ENCODE data around the gene CNTNAP3B.
"Not testable (repeated sequence)": the region's sequence is repeated elsewhere in the genome, so short reads cannot be mapped to it uniquely, and the experiment has no call there.

The CNTNAP3B gene

GRCh38 chr9:41935727-41936126, 193.5 kb downstream of the CNTNAP3B start:
- H3K27me3 Mint-ChIP-seq; H3K4me3 Mint-ChIP-seq; H3K27ac Mint-ChIP-seq (ENCODE audit: low read depth); H3K36me3 Mint-ChIP-seq (ENCODE audit: insufficient read depth); DNase-seq (ENCODE audit: low spot score in 2 of 2); H3K9me3 Mint-ChIP-seq; ATAC-seq (replicated peaks; ENCODE audit: extremely low read depth, poor library complexity, severe bottlenecking); H3K4me1 Mint-ChIP-seq: not testable (repeated sequence)

- H3K27me3 Mint-ChIP-seq; H3K9me3 Mint-ChIP-seq; ATAC-seq (replicated peaks; ENCODE audit: extremely low read depth, poor library complexity, severe bottlenecking); H3K27ac Mint-ChIP-seq (ENCODE audit: low read depth); H3K4me3 Mint-ChIP-seq; H3K4me1 Mint-ChIP-seq; DNase-seq (ENCODE audit: low spot score in 2 of 2); H3K36me3 Mint-ChIP-seq (ENCODE audit: insufficient read depth): not testable (repeated sequence)
Measured at GRCh38 chr9:41929172-41929571, 200.1 kb downstream of the CNTNAP3B start.

- not testable (repeated sequence) for H3K27me3 Mint-ChIP-seq; H3K27ac Mint-ChIP-seq (ENCODE audit: low read depth); DNase-seq (ENCODE audit: low spot score in 2 of 2); H3K4me3 Mint-ChIP-seq; H3K9me3 Mint-ChIP-seq; H3K36me3 Mint-ChIP-seq (ENCODE audit: insufficient read depth); ATAC-seq (replicated peaks; ENCODE audit: extremely low read depth, poor library complexity, severe bottlenecking); H3K4me1 Mint-ChIP-seq
Measured at GRCh38 chr9:41917374-41917773, 211.9 kb downstream of the CNTNAP3B start.

- H3K4me3 Mint-ChIP-seq; H3K36me3 Mint-ChIP-seq (ENCODE audit: insufficient read depth); H3K27ac Mint-ChIP-seq (ENCODE audit: low read depth); H3K9me3 Mint-ChIP-seq; DNase-seq (ENCODE audit: low spot score in 2 of 2); H3K4me1 Mint-ChIP-seq; ATAC-seq (replicated peaks; ENCODE audit: extremely low read depth, poor library complexity, severe bottlenecking); H3K27me3 Mint-ChIP-seq: not testable (repeated sequence)
Measured at GRCh38 chr9:41905488-41905887, 223.7 kb downstream of the CNTNAP3B start.

DNA sequence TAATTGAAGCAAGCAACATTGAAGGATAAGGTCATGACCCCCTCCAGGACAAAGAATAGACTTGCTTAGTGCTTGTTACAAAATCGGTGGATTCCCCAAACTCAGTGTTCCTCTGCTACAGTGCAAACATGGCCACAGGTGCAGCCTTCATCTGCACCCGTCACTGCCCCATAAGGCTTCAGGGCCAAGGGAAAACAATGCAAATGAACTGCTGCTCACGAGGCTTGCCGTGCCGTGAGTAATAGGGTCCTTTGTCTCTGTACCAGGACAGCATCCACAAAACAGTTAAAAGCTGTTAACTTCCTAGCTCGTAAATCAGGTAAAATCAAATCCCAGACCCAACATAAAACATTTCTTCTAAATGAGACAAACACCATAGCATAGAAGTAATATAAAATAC, 226.5 kb downstream of the CNTNAP3B start:
- not testable (repeated sequence) for H3K4me1 Mint-ChIP-seq; DNase-seq (ENCODE audit: low spot score in 2 of 2); H3K27me3 Mint-ChIP-seq; H3K36me3 Mint-ChIP-seq (ENCODE audit: insufficient read depth); H3K9me3 Mint-ChIP-seq; H3K4me3 Mint-ChIP-seq; H3K27ac Mint-ChIP-seq (ENCODE audit: low read depth); ATAC-seq (replicated peaks; ENCODE audit: extremely low read depth, poor library complexity, severe bottlenecking)

DNA sequence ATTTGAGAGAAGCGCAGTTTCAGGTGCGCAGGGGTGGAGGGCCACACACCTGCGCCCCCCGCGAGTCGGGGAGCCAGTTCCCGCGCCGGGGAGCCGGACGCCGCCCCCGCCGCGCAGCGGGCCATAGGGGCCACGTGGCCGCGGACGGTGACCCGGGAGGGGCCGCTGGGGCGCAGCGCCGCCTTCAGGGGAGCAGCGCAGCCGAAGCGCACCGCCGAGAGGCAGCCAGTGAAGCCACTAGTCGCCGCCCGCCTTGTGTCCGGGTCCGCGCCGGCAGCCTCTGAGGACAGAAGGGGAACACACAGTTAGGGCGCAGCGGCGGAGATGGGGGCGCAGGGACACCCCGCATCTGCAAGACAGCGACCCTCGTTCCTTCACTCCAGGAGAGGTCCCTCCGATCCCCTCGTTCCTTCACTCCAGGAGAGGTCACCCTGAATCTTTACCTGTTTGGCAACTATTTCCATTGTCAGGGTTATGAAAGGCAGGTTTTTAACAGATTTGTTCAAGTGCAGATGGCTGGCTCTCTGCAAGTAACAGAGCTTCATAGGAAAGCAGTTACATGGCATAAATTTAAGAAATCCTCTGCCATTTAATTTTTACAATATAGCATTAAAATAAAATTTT, 230.4 kb downstream of the CNTNAP3B start:
- not testable (repeated sequence) for DNase-seq (ENCODE audit: low spot score in 2 of 2); ATAC-seq (replicated peaks; ENCODE audit: extremely low read depth, poor library complexity, severe bottlenecking); H3K36me3 Mint-ChIP-seq (ENCODE audit: insufficient read depth)

DNA sequence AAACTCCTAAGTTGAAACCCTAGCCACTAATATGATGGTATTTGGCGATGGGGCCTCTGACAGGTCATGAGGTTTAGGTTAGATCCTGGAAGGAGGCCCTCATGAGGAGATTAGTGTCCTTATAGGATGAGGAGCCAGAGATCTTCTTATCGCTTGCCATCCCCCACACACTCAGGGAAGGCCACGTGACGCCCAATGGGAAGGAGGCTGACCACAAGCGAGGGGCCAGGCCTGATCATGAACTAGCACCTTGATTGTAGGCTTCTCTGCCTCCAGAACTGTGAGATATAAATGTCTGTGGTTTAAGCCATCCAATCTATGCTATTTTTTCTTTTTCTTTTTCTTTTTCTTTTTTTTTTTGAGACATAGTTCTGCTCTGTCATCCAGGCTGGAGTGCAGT, 254.7 kb downstream of the CNTNAP3B start:
- not testable (repeated sequence) for H3K27ac Mint-ChIP-seq (ENCODE audit: low read depth); H3K27me3 Mint-ChIP-seq; H3K4me1 Mint-ChIP-seq; H3K36me3 Mint-ChIP-seq (ENCODE audit: insufficient read depth); H3K9me3 Mint-ChIP-seq; ATAC-seq (replicated peaks; ENCODE audit: extremely low read depth, poor library complexity, severe bottlenecking); H3K4me3 Mint-ChIP-seq; DNase-seq (ENCODE audit: low spot score in 2 of 2)

More for the DNA sequence above, 230.4 kb downstream of the CNTNAP3B start:
- H3K4me1 Mint-ChIP-seq; H3K27me3 Mint-ChIP-seq; H3K9me3 Mint-ChIP-seq; H3K4me3 Mint-ChIP-seq; H3K27ac Mint-ChIP-seq (ENCODE audit: low read depth): not testable (repeated sequence)

GRCh38 chr9:41855422-41855821, 273.8 kb downstream of the CNTNAP3B start:
- DNase-seq (ENCODE audit: low spot score in 2 of 2); H3K4me1 Mint-ChIP-seq; H3K36me3 Mint-ChIP-seq (ENCODE audit: insufficient read depth); H3K27ac Mint-ChIP-seq (ENCODE audit: low read depth); ATAC-seq (replicated peaks; ENCODE audit: extremely low read depth, poor library complexity, severe bottlenecking); H3K27me3 Mint-ChIP-seq; H3K4me3 Mint-ChIP-seq; H3K9me3 Mint-ChIP-seq: not testable (repeated sequence)

GRCh38 chr9:41851848-41852740, 277.1 kb downstream of the CNTNAP3B start:
- not testable (repeated sequence) for DNase-seq (ENCODE audit: low spot score in 2 of 2); H3K27me3 Mint-ChIP-seq; H3K4me3 Mint-ChIP-seq; H3K27ac Mint-ChIP-seq (ENCODE audit: low read depth); H3K9me3 Mint-ChIP-seq; ATAC-seq (replicated peaks; ENCODE audit: extremely low read depth, poor library complexity, severe bottlenecking); H3K36me3 Mint-ChIP-seq (ENCODE audit: insufficient read depth); H3K4me1 Mint-ChIP-seq

- not testable (repeated sequence) for H3K4me3 Mint-ChIP-seq; H3K27me3 Mint-ChIP-seq; DNase-seq (ENCODE audit: low spot score in 2 of 2); H3K9me3 Mint-ChIP-seq; H3K27ac Mint-ChIP-seq (ENCODE audit: low read depth); ATAC-seq (replicated peaks; ENCODE audit: extremely low read depth, poor library complexity, severe bottlenecking); H3K4me1 Mint-ChIP-seq; H3K36me3 Mint-ChIP-seq (ENCODE audit: insufficient read depth)
Measured at GRCh38 chr9:41847829-41848228, 281.4 kb downstream of the CNTNAP3B start.

Measured in central memory CD8-positive, alpha-beta T cell (primary cell).